DMS53 (cell line): ENCODE data around the gene VPS8.

Experiments used
- DNase-seq: peaks from one replicate; lab custom pipeline; 2025; lab: John Stamatoyannopoulos, UW

VPS8 gene

GRCh38 chr3:185094697-185095096 lies 282.7 kb downstream of the VPS8 start:
- DNase-seq = no peak
